NT2/D1 (cell line): ENCODE measurements around the gene AQP12A.

Source experiments
- SUZ12 ChIP-seq: IDR thresholded peaks from 2 replicates; pipeline ENCODE4 v1.6.1; 2011; ENCODE audit not compliant: insufficient read length, insufficient read depth; ENCODE audit errors: extremely low read depth
- YY1 ChIP-seq: IDR thresholded peaks from 2 replicates; pipeline ENCODE4 v1.6.1; 2011; ENCODE audit not compliant: insufficient read length, insufficient read depth
- ZNF274 ChIP-seq: IDR thresholded peaks from 2 replicates; pipeline ENCODE4 v1.6.1; 2011; ENCODE audit warnings: mild to moderate bottlenecking, low read depth, low read length

DNA sequence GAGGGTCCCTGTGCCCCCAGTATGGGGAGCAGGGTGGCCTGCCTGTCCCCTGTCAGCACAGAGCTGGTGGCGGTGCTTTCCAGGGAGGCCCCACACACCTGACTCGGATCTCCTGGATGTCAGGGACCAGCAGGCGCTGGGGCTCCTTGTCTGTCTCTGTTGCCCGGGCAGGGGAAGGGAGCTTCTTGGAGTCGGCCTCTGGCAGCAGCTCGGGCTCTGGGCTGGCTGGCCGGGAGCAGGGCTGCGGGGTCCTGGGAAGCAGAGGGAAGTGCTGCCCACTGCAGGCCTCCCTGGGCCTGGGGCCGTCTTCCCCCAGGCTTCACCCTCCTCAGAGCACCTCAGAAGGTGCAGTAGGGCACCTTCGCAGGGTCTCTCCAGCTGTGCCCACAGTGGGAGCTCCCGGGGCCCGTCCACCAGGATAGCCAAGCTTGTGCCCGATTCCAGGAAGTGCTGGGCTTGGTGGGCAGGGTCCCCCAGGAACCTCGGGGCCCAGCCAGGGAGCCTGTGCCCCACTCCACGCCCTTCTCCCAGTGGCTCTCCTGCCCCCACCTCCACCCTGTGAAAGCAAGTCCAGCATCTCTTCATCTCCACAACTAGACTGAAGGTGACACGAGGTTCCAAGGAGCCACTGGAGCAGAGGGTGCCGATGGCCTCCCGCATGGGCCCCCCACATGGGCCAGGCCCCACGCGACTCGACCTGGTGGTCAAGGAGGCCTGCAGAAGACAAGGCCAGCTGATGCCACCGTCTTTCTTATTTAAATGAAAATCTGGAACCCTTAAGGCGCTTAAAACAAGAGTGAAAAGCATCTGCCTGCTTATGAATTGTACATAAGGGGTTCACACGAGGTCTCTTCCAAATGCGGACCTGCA, 28.2 kb downstream of the AQP12A start:
- TF ChIP-seq ZNF274 = no peak
- no peak for TF ChIP-seq YY1
- no peak for TF ChIP-seq SUZ12
